K562 (cell line): ENCODE results near the gene NT5DC1. TPM values are rescaled to one million over a fixed set of nuclear protein-coding genes. Genes with fewer than 3 reads are reported as not detected.

Experiments
- ATF1 ChIP-seq, 2 experiments: fragments of 450-650 bp in 1 of 2; IDR thresholded peaks; 2 replicates each; pipeline ENCODE4 v1.6.1; 2016; ENCODE audit warnings: missing compliant biosample characterization in 1 of 2, missing genetic modification characterization in 1 of 2
- CAMTA2 ChIP-seq: fragments of 250-450 bp; sonication (Bioruptor Pico); conservative IDR thresholded peaks from 2 replicates; pipeline ENCODE4 v1.5.1; 2022
- ELF2 ChIP-seq: fragments of 250-450 bp; sonication (Bioruptor Pico); IDR thresholded peaks from 2 replicates; pipeline ENCODE4 v1.5.0; 2021; ENCODE audit warnings: mild to moderate bottlenecking
- GABPB1 ChIP-seq: sonication (generic); formaldehyde crosslinking; IDR thresholded peaks from 2 replicates; pipeline ENCODE4 v1.8.0; 2022; ENCODE audit warnings: mild to moderate bottlenecking, missing genetic modification reagents
- GATAD2A ChIP-seq: fragments of 450-650 bp; IDR thresholded peaks from 2 replicates; pipeline ENCODE4 v1.6.1; 2017
- MCM7 ChIP-seq, 2 experiments: fragments of 450-650 bp; IDR thresholded peaks; 2 replicates each; pipeline ENCODE4 v1.6.1; 2016 to 2018
- MIER1 ChIP-seq: fragments of 450-650 bp; IDR thresholded peaks from 2 replicates; pipeline ENCODE4 v1.6.1; 2016; ENCODE audit warnings: antibody characterized with exemption, mild to moderate bottlenecking, low read depth
- NR1H2 ChIP-seq: sonication (generic); formaldehyde crosslinking; IDR thresholded peaks from 2 replicates; pipeline ENCODE4 v1.4.0; 2020; ENCODE audit warnings: mild to moderate bottlenecking, missing genetic modification reagents
- PHB ChIP-seq: fragments of 250-450 bp; sonication (Bioruptor Pico); IDR thresholded peaks from 2 replicates; pipeline ENCODE4 v1.5.0; 2021
- SAP30 ChIP-seq: fragments of 200-600 bp; sonication (generic); IDR thresholded peaks from 2 replicates; pipeline ENCODE4 v1.6.1; 2012; ENCODE audit warnings: borderline replicate concordance, low read depth, mild to moderate bottlenecking, moderate library complexity, low read length, control low read depth, inconsistent platforms; ENCODE audit not compliant: insufficient read depth, poor library complexity, severe bottlenecking
- TBP ChIP-seq: optimal IDR thresholded peaks from 2 replicates; pipeline ENCODE3; 2011; ENCODE audit warnings: low read depth, low read length, improper control_type of control experiment
- ZKSCAN1 ChIP-seq: fragments of 150-350 bp; IDR thresholded peaks from 2 replicates; pipeline ENCODE4 v1.6.1; 2016; ENCODE audit warnings: low read depth, low read length
- polyA plus RNA-seq, 8 experiments: library from polyadenylated mRNA; depleted of rRNA in 4 of 8; stranded (reverse) in 5 of 8; unstranded in 3 of 8; fragments of >200 nt; fragmentation: Nextera tagmentation in 2 of 8; fragmentation: Illumina TruSeq in 1 of 8; extraction: Ambion mirVana in 2 of 8; extraction: Trizol in 1 of 8; gene quantifications; 2 replicates each; pipeline versions ENCODE4 v1.2.1 to v1.2.3, GENCODE V29; 2011 to 2014; ENCODE audit warnings: inconsistent platforms in 1 of 8, missing spikeins in 1 of 8
- total RNA-seq, 7 experiments: library from RNA; depleted of rRNA in 6 of 7; stranded (reverse); fragments of >200 nt in 6 of 7; fragmentation: Illumina TruSeq in 2 of 7; extraction: Trizol in 2 of 7; gene quantifications; 2 replicates each; pipeline versions ENCODE4 v1.2.1 to v1.2.3, GENCODE V29; 2011 to 2021; ENCODE audit warnings: low replicate concordance in 1 of 7
- TF ChIP-seq, protein P1 (sequence below): fragments of 250-450 bp; sonication (Bioruptor Pico); IDR thresholded peaks from 2 replicates; pipeline ENCODE4 v1.8.0; 2022; ENCODE audit warnings: moderate library complexity, mild to moderate bottlenecking, inconsistent platforms
- TF ChIP-seq, protein P2 (sequence below): fragments of 150-350 bp; conservative IDR thresholded peaks from 2 replicates; pipeline ENCODE4 v1.6.1; 2014; ENCODE audit warnings: low read length
- TF ChIP-seq, protein P3 (sequence below): sonication (generic); formaldehyde crosslinking; IDR thresholded peaks from 2 replicates; pipeline ENCODE4 v1.5.0; 2020; ENCODE audit warnings: missing genetic modification reagents
- TF ChIP-seq, protein P4 (sequence below), 2 experiments: fragments of 250-450 bp in 1 of 2; fragments of 450-650 bp in 1 of 2; sonication (Bioruptor Pico) in 1 of 2; IDR thresholded peaks; 2 replicates each; pipeline versions ENCODE4 v1.6.1 to v1.8.0; 2016 to 2021; ENCODE audit warnings: mild to moderate bottlenecking in 2 of 2, moderate library complexity in 2 of 2, missing compliant biosample characterization in 1 of 2, missing genetic modification characterization in 1 of 2
- TF ChIP-seq, protein P5 (sequence below): fragments of 250-450 bp; sonication (Bioruptor Pico); IDR thresholded peaks from 2 replicates; pipeline ENCODE4 v1.8.0; 2021; ENCODE audit warnings: moderate library complexity, mild to moderate bottlenecking, inconsistent platforms
- TF ChIP-seq, protein P6 (sequence below): fragments of 450-650 bp; IDR thresholded peaks from 2 replicates; pipeline ENCODE4 v1.6.1; 2016; ENCODE audit warnings: mild to moderate bottlenecking

The NT5DC1 gene
- total and polyA plus RNA-seq, 9 of the 15 experiments (the other 6 are each of a cell fraction or from before 2014, with no cell fraction given), result 4.9 to 28.5 (median 16.3) TPM

DNA sequence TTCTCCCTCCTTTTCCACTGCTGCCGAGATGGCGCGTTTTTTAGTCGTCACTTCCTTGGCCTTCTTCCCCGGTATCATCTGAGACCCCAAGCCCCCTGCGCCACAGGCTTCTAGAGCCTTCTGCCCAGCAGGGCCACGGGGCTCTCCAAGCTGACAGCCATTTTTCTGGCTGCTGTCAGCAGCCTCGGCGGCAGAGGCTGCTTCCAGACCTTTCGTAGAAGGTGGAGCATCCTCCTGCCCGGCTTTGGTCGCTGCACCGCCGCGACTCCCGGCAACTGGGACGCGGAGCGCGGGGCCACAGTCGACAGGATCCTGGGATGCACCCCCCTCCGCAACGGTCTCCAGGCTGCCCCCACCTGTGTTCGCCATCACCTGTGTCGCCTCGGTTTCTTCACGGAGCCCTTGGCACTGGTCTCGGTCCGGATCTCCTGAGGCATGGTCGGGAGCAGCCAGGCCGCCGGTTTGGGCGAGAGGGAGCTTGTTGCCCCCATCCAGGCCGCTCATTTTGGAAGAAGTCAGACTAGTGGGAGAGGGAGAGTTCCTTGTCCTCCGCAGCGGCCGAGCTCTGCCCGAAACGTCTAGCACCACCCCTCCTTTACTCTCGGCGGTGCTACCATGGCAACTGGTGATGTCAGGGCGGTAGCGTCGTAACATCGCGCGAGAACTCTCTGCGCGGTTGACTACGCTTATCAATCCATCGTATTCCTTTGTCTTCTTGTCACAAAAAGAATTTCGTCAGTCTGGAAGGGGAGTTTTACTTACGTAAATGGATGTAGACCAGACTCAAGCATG lies 153.0 kb downstream of the NT5DC1 start, which contains the start of gene TSPYL4 (continued):
- TF ChIP-seq ELF2 (CRISPR knock-in tag), result peak; percentile 10; the same call in 1 of the 2 replicates
- TF ChIP-seq ATF1 (CRISPR knock-in tag; IDR thresholded peaks at IDR 0.05), result no peak
- TF ChIP-seq ATF1 (tag; IDR thresholded peaks at IDR 0.05), result peak; percentile 94
- TF ChIP-seq CAMTA2 (CRISPR knock-in tag), result no peak
- TF ChIP-seq PHB (CRISPR knock-in tag), result no peak
- TF ChIP-seq MCM7 (IDR thresholded peaks at IDR 0.05), result no peak
- TF ChIP-seq SAP30, result peak; percentile 65
- TF ChIP-seq, protein P1, sequence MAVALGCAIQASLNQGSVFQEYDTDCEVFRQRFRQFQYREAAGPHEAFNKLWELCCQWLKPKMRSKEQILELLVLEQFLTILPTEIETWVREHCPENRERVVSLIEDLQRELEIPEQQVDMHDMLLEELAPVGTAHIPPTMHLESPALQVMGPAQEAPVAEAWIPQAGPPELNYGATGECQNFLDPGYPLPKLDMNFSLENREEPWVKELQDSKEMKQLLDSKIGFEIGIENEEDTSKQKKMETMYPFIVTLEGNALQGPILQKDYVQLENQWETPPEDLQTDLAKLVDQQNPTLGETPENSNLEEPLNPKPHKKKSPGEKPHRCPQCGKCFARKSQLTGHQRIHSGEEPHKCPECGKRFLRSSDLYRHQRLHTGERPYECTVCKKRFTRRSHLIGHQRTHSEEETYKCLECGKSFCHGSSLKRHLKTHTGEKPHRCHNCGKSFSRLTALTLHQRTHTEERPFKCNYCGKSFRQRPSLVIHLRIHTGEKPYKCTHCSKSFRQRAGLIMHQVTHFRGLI (CRISPR knock-in tag), result no peak
- no peak for TF ChIP-seq NR1H2 (CRISPR knock-in tag)
- TF ChIP-seq, protein P2, sequence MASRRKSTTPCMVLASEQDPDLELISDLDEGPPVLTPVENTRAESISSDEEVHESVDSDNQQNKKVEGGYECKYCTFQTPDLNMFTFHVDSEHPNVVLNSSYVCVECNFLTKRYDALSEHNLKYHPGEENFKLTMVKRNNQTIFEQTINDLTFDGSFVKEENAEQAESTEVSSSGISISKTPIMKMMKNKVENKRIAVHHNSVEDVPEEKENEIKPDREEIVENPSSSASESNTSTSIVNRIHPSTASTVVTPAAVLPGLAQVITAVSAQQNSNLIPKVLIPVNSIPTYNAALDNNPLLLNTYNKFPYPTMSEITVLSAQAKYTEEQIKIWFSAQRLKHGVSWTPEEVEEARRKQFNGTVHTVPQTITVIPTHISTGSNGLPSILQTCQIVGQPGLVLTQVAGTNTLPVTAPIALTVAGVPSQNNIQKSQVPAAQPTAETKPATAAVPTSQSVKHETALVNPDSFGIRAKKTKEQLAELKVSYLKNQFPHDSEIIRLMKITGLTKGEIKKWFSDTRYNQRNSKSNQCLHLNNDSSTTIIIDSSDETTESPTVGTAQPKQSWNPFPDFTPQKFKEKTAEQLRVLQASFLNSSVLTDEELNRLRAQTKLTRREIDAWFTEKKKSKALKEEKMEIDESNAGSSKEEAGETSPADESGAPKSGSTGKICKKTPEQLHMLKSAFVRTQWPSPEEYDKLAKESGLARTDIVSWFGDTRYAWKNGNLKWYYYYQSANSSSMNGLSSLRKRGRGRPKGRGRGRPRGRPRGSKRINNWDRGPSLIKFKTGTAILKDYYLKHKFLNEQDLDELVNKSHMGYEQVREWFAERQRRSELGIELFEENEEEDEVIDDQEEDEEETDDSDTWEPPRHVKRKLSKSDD, result 0 out of 2 replicates have a peak, but pooled peaks have one; percentile 35
- peak; percentile 78 for TF ChIP-seq TBP
- TF ChIP-seq, protein P3, sequence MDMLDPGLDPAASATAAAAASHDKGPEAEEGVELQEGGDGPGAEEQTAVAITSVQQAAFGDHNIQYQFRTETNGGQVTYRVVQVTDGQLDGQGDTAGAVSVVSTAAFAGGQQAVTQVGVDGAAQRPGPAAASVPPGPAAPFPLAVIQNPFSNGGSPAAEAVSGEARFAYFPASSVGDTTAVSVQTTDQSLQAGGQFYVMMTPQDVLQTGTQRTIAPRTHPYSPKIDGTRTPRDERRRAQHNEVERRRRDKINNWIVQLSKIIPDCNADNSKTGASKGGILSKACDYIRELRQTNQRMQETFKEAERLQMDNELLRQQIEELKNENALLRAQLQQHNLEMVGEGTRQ, result no peak
- TF ChIP-seq, protein P4, sequence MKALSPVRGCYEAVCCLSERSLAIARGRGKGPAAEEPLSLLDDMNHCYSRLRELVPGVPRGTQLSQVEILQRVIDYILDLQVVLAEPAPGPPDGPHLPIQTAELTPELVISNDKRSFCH (CRISPR knock-in tag; IDR thresholded peaks at IDR 0.05), result no peak
- TF ChIP-seq, protein P4 (tag; IDR thresholded peaks at IDR 0.05), result 0 out of 2 replicates have a peak, but pooled peaks have one; percentile 35
- no peak for TF ChIP-seq MIER1
- no peak for TF ChIP-seq ZKSCAN1
- no peak for TF ChIP-seq GATAD2A
- TF ChIP-seq GABPB1 (CRISPR knock-in tag), result peak; percentile 81
- TF ChIP-seq, protein P5, sequence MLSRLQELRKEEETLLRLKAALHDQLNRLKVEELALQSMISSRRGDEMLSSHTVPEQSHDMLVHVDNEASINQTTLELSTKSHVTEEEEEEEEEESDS, result no peak
- TF ChIP-seq, protein P6, sequence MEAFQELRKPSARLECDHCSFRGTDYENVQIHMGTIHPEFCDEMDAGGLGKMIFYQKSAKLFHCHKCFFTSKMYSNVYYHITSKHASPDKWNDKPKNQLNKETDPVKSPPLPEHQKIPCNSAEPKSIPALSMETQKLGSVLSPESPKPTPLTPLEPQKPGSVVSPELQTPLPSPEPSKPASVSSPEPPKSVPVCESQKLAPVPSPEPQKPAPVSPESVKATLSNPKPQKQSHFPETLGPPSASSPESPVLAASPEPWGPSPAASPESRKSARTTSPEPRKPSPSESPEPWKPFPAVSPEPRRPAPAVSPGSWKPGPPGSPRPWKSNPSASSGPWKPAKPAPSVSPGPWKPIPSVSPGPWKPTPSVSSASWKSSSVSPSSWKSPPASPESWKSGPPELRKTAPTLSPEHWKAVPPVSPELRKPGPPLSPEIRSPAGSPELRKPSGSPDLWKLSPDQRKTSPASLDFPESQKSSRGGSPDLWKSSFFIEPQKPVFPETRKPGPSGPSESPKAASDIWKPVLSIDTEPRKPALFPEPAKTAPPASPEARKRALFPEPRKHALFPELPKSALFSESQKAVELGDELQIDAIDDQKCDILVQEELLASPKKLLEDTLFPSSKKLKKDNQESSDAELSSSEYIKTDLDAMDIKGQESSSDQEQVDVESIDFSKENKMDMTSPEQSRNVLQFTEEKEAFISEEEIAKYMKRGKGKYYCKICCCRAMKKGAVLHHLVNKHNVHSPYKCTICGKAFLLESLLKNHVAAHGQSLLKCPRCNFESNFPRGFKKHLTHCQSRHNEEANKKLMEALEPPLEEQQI, result peak; percentile 86
